Left lung (tissue), 10 donors: Measurements from ENCODE around the gene ABAT. TPM values are rescaled to one million over a fixed set of nuclear protein-coding genes. Genes with fewer than 3 reads are reported as not detected.

Source experiments
- ATAC-seq: fragments of 200-7000 bp; cut with Tn5 transposase; one replicate; pipeline ENCODE4 v1.9.1; 2020; ENCODE audit warnings: moderate library complexity
- DNase-seq, 4 donors: peaks; one replicate each; pipeline ENCODE4 v3.0.0-alpha.2; 2013 to 2020
- H3K27ac ChIP-seq, 2 donors: fragments of 200-600 bp; sonication (generic) in 1 of 2; one replicate each; pipeline versions ENCODE4 v1.5.0 to v1.8.0; 2020 to 2021
- H3K27me3 ChIP-seq, 2 donors: fragments of 200-600 bp; sonication (generic) in 1 of 2; one replicate each; pipeline versions ENCODE4 v1.5.0 to v1.8.0; 2020 to 2021
- H3K36me3 ChIP-seq, 2 donors: fragments of 200-600 bp; sonication (generic) in 1 of 2; one replicate each; pipeline versions ENCODE4 v1.5.0 to v1.8.0; 2020 to 2021
- H3K4me1 ChIP-seq, 2 donors: fragments of 200-600 bp; one replicate each; pipeline ENCODE4 v1.8.0; 2021
- H3K4me3 ChIP-seq, 2 donors: fragments of 200-600 bp; sonication (generic) in 1 of 2; one replicate each; pipeline versions ENCODE4 v1.5.0 to v1.8.0; 2020 to 2021; ENCODE audit warnings: mild to moderate bottlenecking in 1 of 2
- H3K9me3 ChIP-seq, 2 donors: fragments of 200-600 bp; sonication (generic) in 1 of 2; one replicate each; pipeline versions ENCODE4 v1.5.0 to v1.8.0; 2020 to 2021
- intact Hi-C, 2 donors: fragments of 100-400 bp; cut with DNase I; formaldehyde crosslinking; loops; one replicate each; pipeline versions ENCODE4 v1.11.2 to v1.14.2; 2022
- polyA plus RNA-seq, 6 donors: library from polyadenylated mRNA; unstranded; fragments of 120-200 nt; gene quantifications; one replicate each; pipeline ENCODE4 v1.2.1, GENCODE V29; 2013; ENCODE audit not compliant: insufficient read length in 6 of 6
- total RNA-seq, 2 donors: library from RNA; stranded (reverse); fragmentation: NEBNext Ultra II Directional; extraction: Animal tissue kit (Norgen Biotek cat#: 25700); gene quantifications; one replicate each; pipeline ENCODE4 v1.2.1, GENCODE V29; 2021
- TF ChIP-seq, protein P1 (sequence below), 2 donors: fragments of 200-600 bp; sonication (generic) in 1 of 2; IDR thresholded peaks; one replicate each; pipeline versions ENCODE4 v1.5.0 to v1.8.0; 2021; ENCODE audit warnings: antibody characterized with exemption in 2 of 2
- donor health status: DM: no; HTN: yes; CAD: no.
- donor health status: DM: no; HTN: no; CAD: no.

The ABAT gene
- total and polyA plus RNA-seq, 8 donors = 8.0 to 42.6 (median 35.3) TPM

DNA sequence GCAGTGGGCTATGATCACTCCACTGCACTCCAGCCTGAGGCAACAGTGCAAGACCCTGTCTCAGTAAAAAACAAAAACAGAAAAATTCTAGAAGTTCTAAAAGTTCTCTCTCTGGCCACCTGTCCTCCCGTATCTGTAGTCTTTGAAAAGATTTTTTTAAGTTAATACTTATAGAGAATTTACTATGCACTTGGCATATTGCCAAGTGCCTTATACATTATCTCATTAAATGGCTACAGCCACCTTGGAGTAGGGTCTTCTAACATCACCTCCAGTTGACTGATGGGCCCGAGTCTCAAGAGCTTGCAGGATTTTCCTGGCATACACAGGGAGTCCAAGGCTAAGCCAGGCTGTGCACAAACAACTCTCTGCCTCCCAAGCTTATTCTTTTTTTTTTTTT lies 78.3 kb downstream of the ABAT start:
- DNase-seq = no peak
- Histone ChIP-seq H3K4me3 (no peak overlapping the region), H3K4me1 (no peaks in the 10 kb centered on the region), H3K9me3 (no peaks in the 10 kb centered on the region), H3K27ac (no peak overlapping the region), H3K27me3 (no peaks in the 10 kb centered on the region), H3K36me3 (no peaks in the 10 kb centered on the region)
- no peak for ATAC-seq
- TF ChIP-seq, protein P1, sequence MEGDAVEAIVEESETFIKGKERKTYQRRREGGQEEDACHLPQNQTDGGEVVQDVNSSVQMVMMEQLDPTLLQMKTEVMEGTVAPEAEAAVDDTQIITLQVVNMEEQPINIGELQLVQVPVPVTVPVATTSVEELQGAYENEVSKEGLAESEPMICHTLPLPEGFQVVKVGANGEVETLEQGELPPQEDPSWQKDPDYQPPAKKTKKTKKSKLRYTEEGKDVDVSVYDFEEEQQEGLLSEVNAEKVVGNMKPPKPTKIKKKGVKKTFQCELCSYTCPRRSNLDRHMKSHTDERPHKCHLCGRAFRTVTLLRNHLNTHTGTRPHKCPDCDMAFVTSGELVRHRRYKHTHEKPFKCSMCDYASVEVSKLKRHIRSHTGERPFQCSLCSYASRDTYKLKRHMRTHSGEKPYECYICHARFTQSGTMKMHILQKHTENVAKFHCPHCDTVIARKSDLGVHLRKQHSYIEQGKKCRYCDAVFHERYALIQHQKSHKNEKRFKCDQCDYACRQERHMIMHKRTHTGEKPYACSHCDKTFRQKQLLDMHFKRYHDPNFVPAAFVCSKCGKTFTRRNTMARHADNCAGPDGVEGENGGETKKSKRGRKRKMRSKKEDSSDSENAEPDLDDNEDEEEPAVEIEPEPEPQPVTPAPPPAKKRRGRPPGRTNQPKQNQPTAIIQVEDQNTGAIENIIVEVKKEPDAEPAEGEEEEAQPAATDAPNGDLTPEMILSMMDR (IDR thresholded peaks at IDR 0.05) = no peak
- intact Hi-C loops = no loop called here

- Histone ChIP-seq H3K4me3 (no peak overlapping the region), H3K4me1 (no peaks in the 10 kb centered on the region), H3K36me3 (no peaks in the 10 kb centered on the region), H3K27me3 (no peaks in the 10 kb centered on the region), H3K27ac (no peak overlapping the region), H3K9me3 (no peaks in the 10 kb centered on the region)
- intact Hi-C loops = no loop called here
- no peak for ATAC-seq
- no peak for DNase-seq
- TF ChIP-seq, protein P1 (IDR thresholded peaks at IDR 0.05) = no peak
These were observed 79.1 kb downstream of the ABAT start for GRCh38 chr16:8753416-8754054.

GRCh38 chr16:8756755-8757154 lies 82.3 kb downstream of the ABAT start:
- Histone ChIP-seq H3K27me3 (no peaks in the 10 kb centered on the region), H3K4me1 (no peaks in the 10 kb centered on the region), H3K4me3 (no peak overlapping the region), H3K9me3 (no peaks in the 10 kb centered on the region), H3K27ac (no peak overlapping the region), H3K36me3 (no peaks in the 10 kb centered on the region)
- DNase-seq = no peak
- intact Hi-C loops = no loop called here
- no peak for ATAC-seq
- TF ChIP-seq, protein P1 (IDR thresholded peaks at IDR 0.05) = no peak

DNA sequence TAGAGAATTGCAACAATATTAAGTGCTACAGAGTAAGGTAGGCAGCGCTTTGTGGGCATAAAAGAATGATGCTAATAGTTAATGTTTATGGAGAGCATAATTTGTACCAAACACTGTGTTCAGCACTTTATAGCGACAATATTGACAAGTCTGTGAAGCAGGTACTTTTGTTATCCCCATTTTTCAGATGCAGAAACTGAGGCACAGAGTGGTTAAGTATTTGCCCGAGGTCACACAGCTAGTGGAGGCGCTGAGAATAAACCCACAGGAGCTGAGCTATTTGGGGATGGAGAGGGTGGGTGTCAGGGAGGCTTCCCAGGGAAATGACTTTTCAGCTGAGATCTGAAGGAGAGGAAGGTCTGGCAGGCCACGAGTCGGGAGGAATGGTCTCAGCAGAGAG lies 83.6 kb downstream of the ABAT start:
- TF ChIP-seq, protein P1 (IDR thresholded peaks at IDR 0.05) = no peak
- H3K4me3 ChIP-seq = no peak overlapping the region
- DNase-seq = no peak
- H3K9me3 ChIP-seq = no peaks in the 10 kb centered on the region
- intact Hi-C loops = no loop called here
- no peaks in the 10 kb centered on the region for H3K36me3 ChIP-seq
- ATAC-seq = no peak
- H3K4me1 ChIP-seq = no peaks in the 10 kb centered on the region
- H3K27ac ChIP-seq = no peak overlapping the region
- H3K27me3 ChIP-seq = no peaks in the 10 kb centered on the region

DNA sequence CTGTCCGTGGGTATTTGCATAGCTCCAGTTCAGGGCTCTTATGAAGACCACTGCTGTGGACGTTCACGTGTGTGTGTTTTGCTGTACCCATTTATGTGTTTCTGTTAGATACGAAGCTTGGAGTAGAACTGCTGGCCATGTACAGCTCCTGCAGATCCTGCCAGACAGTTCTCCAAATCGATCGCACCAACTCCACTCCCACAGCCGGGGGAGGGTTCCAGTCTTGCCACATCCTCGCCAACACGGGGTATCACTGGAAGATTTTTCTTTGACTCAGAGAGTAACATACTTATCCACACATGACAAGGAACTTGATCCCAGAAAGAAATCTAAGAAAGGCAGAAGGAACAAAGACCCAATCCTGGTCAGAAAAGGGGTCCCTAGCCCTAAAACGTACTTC lies 85.6 kb downstream of the ABAT start:
- ATAC-seq (no peak), DNase-seq (no peak)
- Histone ChIP-seq H3K9me3 (no peaks in the 10 kb centered on the region), H3K4me3 (no peak overlapping the region), H3K36me3 (no peaks in the 10 kb centered on the region), H3K27me3 (no peaks in the 10 kb centered on the region), H3K27ac (no peak overlapping the region), H3K4me1 (no peaks in the 10 kb centered on the region)
- TF ChIP-seq, protein P1 (IDR thresholded peaks at IDR 0.05) = no peak
- intact Hi-C loops = no loop called here
